ENCODE data around the gene FAM20C. TPM values are rescaled to one million over a fixed set of nuclear protein-coding genes. Genes with fewer than 3 reads are reported as not detected.
A peak's percentile ranks its signal among the peaks of the same experiment; 100 is the strongest.
"Not testable (repeated sequence)": the region's sequence is repeated elsewhere in the genome, so short reads cannot be mapped to it uniquely, and the experiment has no call there.

Gene FAM20C
- total RNA-seq, 1 donor from 2014 or later = 42.9 TPM

DNA sequence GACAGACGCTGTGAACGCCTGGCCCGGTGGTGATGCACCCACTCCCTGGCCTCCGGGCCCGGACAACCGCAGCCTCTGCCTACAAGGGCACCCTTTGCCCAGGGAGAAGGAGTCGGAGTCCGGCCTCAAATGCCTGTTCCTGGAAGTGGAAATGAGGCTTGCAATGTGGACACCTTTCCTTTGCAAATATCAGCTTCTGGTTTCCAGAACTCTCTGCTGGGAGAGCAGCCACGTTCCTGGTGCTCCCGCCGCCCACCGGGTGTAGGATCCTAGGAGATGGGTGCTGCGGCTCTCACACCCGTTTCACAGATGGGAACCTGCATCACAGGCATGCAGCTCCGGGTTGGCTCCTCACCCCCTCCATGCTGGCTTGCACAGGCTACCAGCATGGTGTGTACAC is 100.5 kb downstream of the FAM20C start:
- intact Hi-C loops (cut with DNase I) = no loop called here
- no peak for DNase-seq
- TF ChIP-seq CTCF (IDR thresholded peaks at IDR 0.05) = no peak
- H3K36me3 ChIP-seq = no peaks in the 10 kb centered on the region
- H3K4me1 ChIP-seq = peaks cover 23% of the 10 kb centered on the region
- H3K4me3 ChIP-seq = no peak overlapping the region
- no peaks in the 10 kb centered on the region for H3K9me3 ChIP-seq
- ATAC-seq = no peak
- H3K27me3 ChIP-seq (ENCODE audit: low read depth) = peaks cover 67% of the 10 kb centered on the region
- H3K27ac ChIP-seq = no peak overlapping the region

DNA sequence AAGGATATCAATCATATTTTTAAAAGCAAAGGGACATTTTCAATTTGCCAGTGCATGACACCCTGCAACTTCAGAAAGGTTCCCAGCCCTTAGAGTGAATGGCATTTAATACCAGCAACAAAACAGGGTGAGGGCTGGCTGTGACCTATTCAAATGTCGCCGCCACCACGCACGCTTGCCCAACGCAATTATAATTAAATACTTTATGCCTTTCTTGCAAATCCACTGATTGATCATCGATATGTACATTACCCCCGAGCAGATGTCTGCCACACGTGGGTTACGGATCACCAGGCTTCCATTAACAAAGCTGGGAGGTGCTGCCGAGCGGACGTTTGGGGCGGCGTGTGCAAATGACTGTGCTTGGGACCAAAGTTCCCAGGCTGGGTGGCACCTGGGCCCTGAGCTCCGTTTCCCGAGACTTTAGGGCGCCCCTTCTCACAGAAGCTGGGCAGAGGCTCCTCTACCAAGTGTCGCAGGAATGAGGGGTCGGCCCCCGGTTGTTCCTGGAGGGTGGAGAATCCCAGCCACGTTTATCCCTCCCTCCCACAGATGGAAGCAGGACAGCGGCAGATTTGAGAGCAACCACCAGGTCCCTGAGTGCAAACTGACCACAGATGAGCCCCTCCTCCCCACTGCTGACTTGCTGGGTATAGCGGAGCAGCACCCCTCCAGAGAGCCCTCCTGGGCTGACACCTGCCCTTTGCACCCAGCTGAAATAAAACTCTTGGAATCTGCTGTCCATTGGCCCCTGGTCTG is 101.5 kb downstream of the FAM20C start:
- H3K9me3 ChIP-seq = no peaks in the 10 kb centered on the region
- H3K27me3 ChIP-seq (ENCODE audit: low read depth) = peaks cover 56% of the 10 kb centered on the region
- no peaks in the 10 kb centered on the region for H3K36me3 ChIP-seq
- no peak overlapping the region for H3K27ac ChIP-seq
- intact Hi-C loops (cut with DNase I) = no loop called here
- ATAC-seq (no peak), DNase-seq (no peak)
- no peak overlapping the region for H3K4me3 ChIP-seq
- peaks cover 23% of the 10 kb centered on the region for H3K4me1 ChIP-seq
- no peak for TF ChIP-seq CTCF (IDR thresholded peaks at IDR 0.05)

DNA sequence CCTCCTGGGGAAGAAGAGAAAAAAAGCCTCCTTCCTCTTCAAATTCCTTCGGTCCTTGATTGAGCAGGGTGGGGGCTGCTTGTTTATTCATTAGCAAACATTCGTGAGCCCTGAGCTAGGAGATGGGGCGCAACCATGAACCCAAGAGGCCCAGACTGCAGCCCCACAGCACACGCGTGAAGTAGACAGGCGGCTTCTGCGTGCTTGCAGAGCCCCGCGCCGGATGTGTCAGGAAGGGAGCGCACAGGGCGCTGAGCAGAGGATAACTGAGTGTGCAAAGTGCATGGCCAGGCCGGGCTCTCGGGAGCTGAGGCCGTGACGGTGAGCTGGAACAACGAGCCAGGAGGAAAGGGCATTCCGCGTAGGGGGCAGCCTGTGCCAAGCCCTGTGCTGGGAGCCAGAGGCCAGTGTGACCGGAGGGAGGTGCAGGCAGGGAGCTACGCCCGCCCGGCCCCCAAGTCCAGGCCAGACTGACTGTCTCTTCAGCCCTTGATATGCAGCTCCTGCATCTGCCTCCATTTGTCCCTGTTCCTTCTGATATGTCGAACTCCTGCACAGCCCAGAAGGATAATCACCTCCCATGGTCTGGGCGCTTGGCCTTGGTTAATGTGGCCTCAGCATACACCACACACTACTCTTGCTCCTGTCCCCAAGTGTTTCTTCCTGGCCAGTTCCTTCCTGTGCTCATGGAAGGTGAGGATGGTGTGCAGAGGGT is 102.2 kb downstream of the FAM20C start:
- ATAC-seq (no peak), DNase-seq (no peak)
- no peaks in the 10 kb centered on the region for H3K9me3 ChIP-seq
- H3K27me3 ChIP-seq (ENCODE audit: low read depth) = peaks cover 49% of the 10 kb centered on the region
- TF ChIP-seq CTCF (IDR thresholded peaks at IDR 0.05) = no peak
- peaks cover 22% of the 10 kb centered on the region for H3K4me1 ChIP-seq
- H3K36me3 ChIP-seq = no peaks in the 10 kb centered on the region
- no peak overlapping the region for H3K4me3 ChIP-seq
- intact Hi-C loops (cut with DNase I) = no loop called here
- H3K27ac ChIP-seq = no peak overlapping the region

DNA sequence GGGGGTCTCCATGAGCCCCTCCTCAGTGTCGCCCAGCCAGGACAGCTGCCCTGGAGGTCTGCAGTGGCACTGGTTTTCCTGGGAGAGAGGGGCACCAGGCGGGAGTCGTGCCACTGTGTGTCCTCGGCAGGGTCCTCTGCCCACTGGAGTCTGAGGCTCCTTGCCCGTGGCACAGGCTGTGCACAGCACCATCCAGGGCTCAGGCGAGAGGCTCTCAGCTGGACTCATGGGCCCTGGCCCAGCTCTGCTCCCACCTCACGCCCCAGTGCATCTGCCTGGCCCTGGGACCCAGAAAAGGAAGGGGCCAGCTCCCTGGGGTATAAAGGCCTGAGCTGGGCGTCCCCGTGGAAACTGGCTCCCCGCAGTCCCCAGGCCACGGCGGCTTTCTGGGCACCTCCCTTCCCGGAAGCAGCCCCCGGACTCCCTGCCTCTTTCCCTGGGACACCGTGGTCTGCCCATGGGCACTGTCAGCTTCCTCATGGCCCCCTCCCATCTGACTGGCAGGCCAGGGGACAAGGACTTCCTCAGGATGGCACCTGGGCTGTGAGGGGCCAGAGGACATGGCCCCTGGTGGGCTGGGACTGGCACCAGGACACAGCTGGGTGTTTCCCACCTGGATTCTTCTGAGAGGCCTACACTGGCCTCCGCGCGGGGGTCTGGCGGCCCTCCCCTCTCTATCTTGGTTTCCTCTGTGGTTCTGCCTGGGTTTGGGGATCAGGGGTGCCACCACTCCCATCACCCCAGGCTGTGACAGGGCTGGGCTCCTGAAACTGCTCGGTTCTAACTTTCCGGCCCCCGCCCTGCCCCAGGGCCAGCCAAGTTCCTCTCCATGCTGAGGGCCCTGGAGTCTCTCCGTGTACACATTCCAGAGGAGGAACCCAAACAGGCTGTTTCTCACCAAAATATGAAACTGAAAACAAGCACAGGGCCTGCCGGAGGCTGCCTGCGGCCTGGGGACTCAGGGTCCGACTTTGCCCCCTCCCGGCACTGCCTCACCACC is 103.1 kb downstream of the FAM20C start:
- Histone ChIP-seq H3K36me3 (no peaks in the 10 kb centered on the region), H3K4me1 (peaks cover 13% of the 10 kb centered on the region), H3K27me3 (ENCODE audit: low read depth) (peaks cover 40% of the 10 kb centered on the region), H3K27ac (peak overlapping the region; percentile 33), H3K9me3 (no peaks in the 10 kb centered on the region), H3K4me3 (no peak overlapping the region)
- intact Hi-C loops (cut with DNase I) = no loop called here
- ATAC-seq = peak; percentile 80 to 81
- DNase-seq = no peak
- no peak for TF ChIP-seq CTCF (IDR thresholded peaks at IDR 0.05)

DNA sequence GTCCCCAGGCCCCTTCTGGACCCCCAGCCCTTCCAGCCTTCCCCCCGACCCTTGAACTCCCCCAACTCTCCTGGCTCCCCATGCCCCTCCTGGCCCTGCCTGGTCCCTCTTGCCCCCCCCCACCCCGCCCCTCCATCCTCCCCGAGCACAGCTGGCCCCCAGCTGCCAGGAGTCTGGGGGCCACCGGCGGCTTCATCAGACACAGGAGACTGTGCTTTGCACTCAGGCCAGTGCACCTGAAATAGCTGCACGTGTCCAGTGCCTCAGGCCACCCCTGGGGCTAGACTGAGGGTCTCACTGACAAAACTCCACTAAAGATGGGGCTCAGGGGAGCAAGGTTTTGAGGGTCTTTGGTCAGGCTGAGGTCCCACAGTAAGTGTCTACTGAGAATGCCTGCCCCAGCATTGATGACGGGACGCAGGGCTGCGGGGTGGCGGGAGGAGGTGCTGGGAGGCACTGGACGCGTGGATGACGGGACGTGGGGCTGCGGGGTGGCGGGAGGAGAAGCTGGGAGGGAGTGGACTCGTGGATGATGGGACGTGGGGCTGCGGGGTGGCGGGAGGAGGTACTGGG is 104.1 kb downstream of the FAM20C start:
- Histone ChIP-seq H3K9me3 (no peaks in the 10 kb centered on the region), H3K4me3 (no peak overlapping the region), H3K27me3 (ENCODE audit: low read depth) (peaks cover 32% of the 10 kb centered on the region), H3K4me1 (peaks cover 8% of the 10 kb centered on the region), H3K27ac (no peak overlapping the region), H3K36me3 (no peaks in the 10 kb centered on the region)
- intact Hi-C loops (cut with DNase I) = no loop called here
- DNase-seq (no peak), ATAC-seq (no peak)
- no peak for TF ChIP-seq CTCF (IDR thresholded peaks at IDR 0.05)

DNA sequence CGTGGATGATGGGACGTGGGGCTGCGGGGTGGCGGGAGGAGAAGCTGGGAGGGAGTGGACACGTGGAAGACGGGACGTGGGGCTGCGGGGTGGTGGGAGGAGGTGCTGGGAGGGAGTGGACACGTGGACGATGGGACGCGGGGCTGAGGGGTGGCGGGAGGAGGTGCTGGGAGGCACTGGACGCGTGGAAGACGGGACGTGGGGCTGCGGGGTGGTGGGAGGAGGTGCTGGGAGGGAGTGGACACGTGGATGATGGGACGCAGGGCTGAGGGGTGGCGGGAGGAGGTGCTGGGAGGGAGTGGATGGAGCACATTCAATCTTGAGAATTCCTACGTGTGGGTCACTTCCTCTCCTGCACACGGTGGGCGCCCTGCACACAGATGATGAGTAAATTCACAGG is 104.8 kb downstream of the FAM20C start:
- peaks cover 29% of the 10 kb centered on the region for H3K27me3 ChIP-seq (ENCODE audit: low read depth)
- DNase-seq = not testable (repeated sequence)

More for the DNA sequence above, 104.8 kb downstream of the FAM20C start:
- H3K4me1 ChIP-seq; H3K27ac ChIP-seq; H3K36me3 ChIP-seq; H3K9me3 ChIP-seq; H3K4me3 ChIP-seq; intact Hi-C loops (cut with DNase I); ATAC-seq: not testable (repeated sequence)

Measured in lower lobe of right lung (tissue), 2 donors.